Dedifferentiated amniotic fluid mesenchymal stem cell (primary cell): ENCODE data around the gene QPRT.
"Not testable (repeated sequence)": the region's sequence is repeated elsewhere in the genome, so short reads cannot be mapped to it uniquely, and the experiment has no call there.

Source experiments
- DNase-seq: peaks from one replicate; pipeline ENCODE4 v3.0.0-alpha.2; 2016; ENCODE audit errors: extremely low spot score

QPRT gene

DNA sequence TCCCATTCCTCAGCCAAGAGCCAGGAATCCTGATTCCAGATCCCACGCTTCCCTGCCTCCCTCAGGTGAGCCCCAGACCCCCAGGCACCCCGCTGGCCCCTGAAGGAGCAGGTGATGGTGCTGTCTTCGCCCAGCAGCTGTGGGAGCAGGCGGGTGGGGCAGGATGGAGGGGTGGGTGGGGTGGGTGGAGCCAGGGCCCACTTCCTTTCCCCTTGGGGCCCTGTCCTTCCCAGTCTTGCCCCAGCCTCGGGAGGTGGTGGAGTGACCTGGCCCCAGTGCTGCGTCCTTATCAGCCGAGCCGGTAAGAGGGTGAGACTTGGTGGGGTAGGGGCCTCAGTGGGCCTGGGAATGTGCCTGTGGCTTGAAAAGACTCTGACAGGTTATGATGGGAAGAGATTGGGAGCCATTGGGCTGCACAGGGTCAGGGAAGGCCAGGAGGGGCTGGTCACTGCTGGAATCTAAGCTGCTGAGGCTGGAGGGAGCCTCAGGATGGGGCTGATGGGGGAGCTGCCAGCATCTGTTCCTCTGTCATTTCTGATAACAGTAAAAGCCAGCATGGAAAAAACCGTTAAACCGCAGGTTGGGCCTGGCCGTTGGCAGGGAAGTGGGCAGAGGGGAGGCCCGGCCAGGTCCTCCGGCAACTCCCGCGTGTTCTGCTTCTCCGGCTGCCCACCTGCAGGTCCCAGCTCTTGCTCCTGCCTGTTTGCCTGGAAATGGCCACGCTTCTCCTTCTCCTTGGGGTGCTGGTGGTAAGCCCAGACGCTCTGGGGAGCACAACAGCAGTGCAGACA is 15.8 kb upstream of the QPRT start, which contains the start of gene SPN:
SPN (plus strand) TSS at position 232 of the 791 bp plus-strand sequence; CDS start at position 714, 482 bp downstream.
- no peak for DNase-seq

DNA sequence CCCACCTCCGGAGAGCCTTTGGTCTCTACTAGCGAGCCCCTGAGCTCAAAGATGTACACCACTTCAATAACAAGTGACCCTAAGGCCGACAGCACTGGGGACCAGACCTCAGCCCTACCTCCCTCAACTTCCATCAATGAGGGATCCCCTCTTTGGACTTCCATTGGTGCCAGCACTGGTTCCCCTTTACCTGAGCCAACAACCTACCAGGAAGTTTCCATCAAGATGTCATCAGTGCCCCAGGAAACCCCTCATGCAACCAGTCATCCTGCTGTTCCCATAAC is 15.2 kb upstream of the QPRT start:
- no peak for DNase-seq

DNA sequence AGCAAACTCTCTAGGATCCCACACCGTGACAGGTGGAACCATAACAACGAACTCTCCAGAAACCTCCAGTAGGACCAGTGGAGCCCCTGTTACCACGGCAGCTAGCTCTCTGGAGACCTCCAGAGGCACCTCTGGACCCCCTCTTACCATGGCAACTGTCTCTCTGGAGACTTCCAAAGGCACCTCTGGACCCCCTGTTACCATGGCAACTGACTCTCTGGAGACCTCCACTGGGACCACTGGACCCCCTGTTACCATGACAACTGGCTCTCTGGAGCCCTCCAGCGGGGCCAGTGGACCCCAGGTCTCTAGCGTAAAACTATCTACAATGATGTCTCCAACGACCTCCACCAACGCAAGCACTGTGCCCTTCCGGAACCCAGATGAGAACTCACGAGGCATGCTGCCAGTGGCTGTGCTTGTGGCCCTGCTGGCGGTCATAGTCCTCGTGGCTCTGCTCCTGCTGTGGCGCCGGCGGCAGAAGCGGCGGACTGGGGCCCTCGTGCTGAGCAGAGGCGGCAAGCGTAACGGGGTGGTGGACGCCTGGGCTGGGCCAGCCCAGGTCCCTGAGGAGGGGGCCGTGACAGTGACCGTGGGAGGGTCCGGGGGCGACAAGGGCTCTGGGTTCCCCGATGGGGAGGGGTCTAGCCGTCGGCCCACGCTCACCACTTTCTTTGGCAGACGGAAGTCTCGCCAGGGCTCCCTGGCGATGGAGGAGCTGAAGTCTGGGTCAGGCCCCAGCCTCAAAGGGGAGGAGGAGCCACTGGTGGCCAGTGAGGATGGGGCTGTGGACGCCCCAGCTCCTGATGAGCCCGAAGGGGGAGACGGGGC is 14.7 kb upstream of the QPRT start:
- DNase-seq = no peak

DNA sequence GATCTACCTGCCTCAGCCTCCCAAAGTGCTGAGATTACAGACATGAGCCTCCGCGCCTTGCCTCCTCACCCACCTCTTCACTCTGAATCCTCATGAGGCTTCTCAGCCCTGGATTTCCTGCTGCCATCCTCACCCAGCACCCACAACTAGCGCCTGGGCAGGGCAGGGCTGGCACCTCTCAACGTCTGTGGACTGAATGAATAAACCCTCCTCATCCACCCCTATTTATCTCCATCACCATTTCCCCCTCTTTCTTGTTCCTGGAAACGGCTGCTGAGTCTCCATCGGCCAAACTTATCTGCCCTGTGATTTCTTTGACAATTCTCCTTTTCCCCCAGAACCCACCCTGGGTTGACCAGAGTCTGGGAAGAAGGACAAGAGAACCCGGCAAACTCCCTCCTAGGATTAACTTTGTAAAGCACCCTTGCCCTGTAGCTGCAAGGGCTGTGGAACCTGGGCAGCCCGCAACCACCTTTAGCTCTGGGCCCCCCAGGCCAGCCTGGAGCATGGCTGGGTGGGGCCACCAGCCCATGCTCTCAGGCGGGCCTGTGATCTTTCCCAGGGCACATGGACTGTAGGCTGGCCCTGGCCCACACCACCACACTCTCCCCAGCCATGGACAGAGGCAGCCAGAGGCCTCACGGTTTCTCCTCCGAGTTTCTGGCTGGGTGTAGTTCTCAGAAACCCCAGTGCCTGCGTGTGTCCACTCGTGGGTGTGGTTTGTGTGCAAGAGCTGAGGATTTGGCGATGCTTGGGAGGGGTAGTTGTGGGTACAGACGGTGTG is 13.5 kb upstream of the QPRT start:
- DNase-seq = no peak

DNA sequence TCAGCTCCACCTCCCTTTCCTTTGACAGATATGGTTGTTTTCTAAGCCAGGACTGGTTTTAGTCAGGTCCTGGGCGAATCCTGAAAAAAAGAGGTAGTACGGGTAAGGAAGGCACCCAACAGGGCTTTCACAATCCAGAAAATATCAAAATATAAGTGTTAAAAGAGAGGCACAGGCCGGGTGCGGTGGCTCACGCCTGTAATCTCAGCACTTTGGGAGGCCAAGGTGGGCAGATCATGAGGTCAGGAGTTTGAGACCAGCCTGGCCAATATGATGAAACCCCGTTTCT is 11.7 kb upstream of the QPRT start:
- not testable (repeated sequence) for DNase-seq

DNA sequence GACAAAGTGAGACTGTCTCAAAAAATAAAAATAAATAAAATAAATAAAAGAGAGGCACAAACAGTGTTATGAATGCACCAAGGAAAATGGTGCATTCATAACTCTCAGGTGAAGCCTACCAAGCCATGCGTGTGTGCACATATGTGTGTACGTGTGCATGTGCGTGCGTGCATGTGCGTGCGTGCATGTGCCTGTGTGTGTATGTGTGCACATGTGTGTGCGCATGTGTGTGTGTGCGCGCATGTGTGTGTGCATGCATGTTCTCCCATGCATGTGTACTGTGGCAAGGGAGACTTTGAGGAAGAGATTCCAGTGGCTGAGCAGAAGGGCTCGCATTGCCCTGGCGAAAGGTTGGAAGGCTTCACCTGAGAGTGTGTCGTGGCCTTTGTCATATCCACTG is 11.2 kb upstream of the QPRT start:
- no peak for DNase-seq

DNA sequence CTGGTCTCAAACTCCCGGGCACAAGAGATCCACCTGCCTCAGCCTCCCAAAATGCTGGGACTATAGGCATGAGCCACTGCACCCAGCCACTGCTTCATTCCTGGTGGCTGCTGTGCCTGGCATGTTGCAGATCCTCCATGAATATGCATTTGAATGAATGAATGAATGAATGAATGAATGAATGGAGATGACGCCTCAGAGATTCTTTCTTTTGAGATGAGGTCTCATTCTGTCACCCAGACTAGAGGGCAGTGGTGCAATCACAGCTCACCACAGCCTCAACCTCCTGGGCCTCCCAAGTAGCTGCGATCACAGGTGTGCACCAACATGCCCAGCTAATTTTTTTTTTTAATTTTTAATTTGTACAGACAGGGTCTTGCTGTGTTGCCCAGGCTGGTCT is 10.7 kb upstream of the QPRT start:
- DNase-seq = no peak

DNA sequence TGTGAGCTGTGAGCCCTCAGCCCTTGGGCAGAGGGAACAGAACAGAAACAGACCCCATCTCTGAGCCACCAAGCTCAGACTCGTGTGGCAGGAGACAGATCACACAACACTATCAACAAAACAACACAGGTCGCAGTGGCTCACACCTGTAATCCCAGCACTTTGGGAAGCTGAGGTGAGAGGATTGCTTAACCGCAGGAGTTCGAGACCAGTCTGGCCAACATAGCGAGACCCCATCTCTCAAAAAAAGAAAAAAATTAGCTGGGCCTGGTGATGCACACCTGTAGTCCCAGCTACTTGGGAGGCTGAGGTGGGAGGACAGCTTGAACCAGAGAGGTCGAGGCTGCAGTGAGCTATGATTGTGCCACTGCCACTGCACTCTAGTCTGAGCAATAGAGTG is 5.5 kb upstream of the QPRT start:
- no peak for DNase-seq

DNA sequence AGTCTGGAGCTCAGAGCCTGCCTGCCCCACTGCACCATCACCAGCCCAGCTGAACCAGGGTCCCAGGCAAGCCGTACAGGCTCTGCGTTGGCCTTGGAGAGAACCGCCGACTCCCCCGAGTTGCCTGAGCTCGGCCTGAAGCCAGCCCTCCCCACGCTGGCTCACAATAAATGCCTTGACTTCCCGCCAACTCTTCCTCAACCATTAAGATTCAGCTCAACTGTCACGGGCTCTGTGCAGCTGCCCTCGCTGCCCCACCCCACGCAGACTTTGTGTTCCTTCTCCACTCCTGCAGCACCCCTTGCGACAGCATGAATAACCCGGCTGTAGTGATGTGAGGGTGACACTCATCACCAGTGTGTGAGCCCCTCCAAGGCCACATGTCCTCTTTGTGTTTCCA is 4.8 kb upstream of the QPRT start:
- DNase-seq = no peak

DNA sequence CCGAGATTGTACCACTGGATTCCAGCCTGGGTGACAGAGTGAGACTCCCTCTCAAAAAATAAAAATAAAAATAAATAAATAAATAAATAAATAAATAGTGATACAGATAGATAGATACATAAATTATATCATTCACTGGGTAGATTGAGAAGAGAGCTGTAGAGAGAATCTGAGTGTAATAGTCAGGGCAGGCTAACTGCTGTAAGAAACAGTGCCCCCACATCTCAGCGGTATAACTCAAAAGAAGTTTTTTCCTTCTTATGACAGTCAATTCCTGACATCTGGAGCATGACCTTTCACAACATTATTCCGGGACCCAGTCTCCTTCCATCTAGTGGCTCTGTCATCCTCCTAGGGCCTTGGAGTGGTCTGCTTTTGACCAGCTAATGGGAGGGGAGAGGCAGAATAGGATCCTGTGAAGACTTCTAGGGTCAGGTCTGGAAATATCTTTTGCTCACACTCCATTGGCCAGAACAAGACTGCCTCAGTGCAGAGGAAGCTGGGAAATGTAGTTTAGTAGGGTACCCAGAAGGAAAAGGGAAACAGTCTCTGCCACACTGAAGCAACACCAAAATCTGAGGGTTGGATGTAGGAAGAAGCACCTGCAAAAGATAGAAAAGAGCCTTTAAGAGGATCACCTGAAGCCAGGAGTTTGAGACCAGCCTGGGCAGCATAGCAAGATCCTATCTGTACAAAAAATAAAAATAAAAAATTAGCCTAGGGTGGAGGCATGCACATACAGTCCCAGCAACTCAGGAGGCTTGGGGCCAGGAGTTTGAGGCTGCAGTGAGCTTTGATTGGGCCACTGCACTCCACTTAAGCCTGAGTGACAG is 3.0 kb upstream of the QPRT start:
- DNase-seq = no peak

DNA sequence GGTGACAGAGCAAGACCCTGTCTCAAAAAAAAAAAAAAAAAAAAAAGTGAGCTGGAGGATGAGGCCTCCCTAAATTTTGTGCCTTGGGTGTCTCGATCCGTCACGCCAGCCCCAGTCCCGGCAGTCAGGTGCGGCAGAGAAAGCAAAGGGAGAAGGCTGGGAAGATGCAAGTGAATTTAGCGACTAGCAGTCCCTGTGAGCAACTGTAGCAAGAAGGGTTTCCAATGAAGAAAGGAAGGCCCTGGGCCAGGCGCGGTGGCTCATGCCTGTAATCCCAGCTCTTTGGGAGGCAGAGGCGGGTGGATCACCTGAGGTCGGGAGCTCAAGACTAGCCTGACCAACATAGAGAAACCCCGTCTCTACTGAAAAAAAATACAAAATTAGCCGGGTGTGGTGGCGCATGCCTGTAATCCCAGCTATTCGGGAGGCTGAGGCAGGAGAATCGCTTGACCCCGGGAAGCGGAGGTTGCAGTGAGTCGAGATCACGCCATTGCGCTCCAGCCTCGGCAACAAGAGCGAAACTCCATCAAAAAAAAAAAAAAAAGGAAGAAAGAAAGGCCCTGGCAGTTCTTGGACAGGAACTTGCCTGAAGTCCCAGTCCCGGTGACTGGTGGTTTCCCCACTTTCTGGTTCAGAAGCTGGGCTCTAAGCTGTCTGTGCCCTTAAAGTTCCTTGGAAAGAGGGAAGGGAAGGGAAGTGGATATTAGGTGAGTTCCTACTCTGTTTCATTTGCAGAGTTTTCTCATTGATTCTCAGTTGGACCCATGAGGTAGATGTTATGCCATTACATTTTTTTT is 1.8 kb upstream of the QPRT start:
- DNase-seq = no peak

DNA sequence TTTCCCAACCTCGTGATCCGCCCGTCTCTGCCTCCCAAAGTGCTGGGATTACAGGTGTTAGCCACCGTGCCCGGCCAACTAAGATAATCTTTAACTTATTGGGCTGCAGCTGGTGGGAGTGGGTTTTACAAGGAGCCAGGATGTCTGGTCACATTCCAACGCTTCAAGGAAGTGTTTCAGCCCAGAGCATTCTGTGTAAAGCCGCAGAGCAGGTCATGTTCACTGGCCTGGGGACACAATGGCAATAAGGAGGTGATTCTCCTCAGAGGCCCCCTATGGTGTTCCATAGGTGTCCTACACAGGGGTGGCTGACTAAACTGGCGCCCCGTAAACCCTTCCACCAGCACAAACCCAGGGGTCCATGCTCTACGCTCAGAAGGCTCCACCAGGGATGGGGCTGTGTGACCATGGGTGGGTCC is 1.2 kb downstream of the QPRT start:
- DNase-seq = no peak

DNA sequence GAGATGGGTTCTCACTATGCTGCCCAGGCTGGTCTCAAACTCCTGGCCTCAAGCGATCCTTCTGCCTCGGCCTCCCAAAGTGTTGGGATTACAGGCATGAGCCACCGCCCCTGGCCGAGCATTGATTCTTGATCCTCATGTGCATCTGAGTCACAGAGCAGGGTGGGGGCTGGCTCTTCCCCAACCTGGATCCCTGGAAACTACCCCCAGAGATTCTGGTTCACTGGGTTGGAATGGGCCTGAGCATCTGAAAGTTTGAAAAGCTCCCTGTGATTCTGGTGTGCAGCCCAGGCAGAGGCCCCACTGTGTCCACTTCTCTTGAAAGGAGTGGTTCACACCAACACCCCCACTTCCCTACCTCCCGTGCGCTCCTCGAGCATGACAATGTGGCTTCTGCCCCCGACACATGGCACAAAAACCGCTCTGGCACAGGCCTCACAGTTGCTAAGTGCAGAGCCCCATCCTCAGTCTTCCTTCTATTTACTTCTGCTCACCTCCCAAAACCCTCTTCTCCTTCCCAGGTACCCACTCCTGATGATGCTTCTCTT is 4.6 kb downstream of the QPRT start:
- no peak for DNase-seq

DNA sequence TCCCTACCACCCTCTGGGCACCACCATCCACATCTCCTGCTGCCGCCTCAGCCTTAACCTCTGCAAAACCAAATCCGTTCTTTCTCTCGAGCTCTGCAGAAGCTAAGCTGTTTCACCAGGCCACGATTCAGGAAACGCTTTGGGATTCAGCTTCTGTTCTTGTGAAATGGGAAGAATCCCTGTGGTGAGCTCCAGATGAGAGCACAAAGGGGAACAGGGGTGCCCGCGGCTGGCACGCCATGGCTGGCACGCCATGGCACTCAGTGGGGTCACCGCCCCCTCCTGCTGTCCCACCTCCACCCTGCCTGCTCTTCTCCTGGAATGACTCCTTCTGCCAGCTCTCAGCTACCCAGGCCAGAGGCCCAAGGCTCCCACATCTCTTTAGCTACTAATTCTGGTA is 5.7 kb downstream of the QPRT start:
- DNase-seq = no peak

DNA sequence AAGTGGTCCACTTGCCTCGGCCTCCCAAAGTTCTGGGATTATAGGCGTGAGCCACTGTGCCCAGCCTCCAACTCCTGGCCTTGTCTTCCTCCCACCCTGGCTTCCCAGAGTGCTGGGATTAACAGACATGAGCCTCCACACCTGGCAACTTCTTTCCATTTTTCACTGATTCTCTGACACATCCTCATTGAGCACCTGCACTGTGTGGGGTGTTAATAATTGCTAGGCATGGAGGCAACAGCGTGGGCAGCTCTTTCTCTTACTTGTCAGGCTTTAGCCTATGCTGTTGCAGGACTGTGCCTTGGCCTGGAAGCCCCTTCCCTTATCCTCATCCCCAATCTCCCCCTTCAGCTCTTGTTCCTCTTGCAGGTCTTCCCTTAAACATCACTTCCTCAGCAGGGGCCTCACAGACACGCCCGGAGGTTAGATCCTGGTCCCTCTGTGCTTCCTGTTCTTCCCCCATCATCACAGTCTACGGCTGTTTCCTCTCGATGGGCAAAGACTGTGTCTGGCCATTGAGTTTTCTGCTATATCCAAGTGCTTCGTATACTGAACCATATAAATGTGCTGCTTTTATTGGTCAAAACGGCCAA is 7.9 kb downstream of the QPRT start:
- DNase-seq = no peak

DNA sequence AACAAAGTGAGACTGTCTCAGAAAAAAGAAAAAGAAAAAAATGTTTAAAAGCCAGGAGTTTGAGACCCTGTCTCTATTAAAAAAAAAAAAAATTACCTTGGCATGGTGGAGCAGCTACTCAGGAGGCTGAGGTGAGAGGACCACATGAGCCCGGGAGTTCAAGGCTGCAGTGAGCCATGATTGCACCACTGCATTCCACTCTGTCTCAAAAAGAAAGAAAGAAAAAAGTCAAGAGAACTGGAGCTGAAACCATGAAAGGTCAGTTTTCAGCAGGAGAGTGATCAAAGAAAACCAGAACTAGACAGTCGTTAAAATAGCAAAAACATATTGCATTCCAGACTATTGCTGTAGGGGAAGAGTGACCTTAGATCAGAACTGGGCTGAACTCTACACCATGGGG is 8.8 kb downstream of the QPRT start:
- DNase-seq = no peak

DNA sequence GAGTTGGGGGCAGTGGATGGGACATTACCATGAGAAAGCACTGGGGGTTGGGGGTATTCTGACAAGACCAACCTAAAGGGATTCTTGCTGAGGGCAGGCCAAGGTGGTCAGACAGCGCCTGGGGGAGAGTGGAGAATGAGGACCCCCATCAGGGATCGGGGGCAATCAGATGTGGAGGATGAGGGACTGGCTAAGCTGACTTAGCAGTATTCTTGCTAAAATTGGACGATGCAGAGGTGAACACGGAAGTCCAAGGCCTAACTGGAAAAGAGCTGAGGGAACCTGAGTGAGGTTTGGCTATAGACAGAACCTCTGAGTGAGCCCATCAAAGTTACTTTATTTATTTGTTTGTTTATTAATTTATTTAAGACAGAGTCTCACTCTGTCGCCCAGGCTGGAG is 9.2 kb downstream of the QPRT start:
- no peak for DNase-seq

DNA sequence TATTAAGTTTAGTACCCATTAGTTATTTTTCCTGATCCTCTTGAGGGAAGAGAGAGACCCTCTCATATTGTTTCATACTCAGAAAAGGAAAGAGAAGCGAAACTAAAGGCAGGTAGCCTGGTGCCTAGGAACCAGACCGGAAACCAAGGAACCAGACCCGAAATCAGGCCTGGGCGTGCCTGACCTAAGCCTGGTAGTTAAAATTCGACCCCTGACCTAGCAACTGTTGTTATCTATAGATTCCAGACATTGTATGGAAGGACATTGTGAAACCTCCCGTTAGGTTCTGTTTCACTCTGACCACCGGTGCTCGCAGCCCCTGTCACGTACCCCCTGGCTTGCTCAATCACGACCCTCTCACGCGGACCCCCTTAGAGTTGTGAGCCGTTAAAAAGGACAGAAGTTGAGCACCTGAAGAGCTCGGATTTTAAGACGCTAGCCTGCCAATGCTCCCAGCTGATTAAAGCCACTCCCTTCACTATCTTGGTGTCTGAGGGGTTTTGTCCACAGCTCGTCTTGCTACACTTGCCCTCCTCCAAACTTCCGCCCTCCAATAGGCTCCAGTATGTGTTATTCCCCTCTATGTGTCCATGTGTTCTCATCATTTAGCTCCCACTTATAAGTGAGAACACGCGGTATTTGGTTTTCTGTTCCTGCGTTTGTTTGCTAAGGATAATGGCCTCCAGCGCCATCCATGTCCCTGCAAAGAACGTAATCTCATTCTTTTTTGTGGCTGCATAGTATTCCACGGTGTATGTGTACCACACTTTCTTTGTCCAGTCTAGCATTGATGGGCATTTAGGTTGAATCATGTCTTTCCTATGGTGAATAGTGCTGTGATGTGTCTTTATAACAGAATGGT is 10.7 kb downstream of the QPRT start:
- not testable (repeated sequence) for DNase-seq

DNA sequence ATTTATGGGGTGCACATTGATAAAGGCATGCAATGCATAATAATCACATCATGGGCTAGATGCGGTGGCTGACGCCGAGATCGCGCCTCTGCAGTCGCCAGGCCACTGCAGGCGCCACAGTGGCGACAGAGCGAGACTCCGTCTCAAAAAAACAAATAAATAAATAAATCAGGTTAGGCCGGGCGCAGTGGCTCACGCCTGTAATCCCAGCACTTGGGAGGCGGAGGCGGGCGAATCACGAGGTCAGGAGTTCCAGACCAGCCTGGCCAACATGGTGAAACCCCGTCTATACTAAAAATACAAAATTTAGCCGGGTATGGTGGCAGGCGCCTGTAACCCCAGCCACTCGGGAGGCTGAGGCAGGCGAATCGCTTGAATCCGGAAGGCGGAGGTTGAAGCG is 13.6 kb downstream of the QPRT start:
- not testable (repeated sequence) for DNase-seq
